Measurements from ENCODE around the gene KIAA0040.

The KIAA0040 gene

DNA sequence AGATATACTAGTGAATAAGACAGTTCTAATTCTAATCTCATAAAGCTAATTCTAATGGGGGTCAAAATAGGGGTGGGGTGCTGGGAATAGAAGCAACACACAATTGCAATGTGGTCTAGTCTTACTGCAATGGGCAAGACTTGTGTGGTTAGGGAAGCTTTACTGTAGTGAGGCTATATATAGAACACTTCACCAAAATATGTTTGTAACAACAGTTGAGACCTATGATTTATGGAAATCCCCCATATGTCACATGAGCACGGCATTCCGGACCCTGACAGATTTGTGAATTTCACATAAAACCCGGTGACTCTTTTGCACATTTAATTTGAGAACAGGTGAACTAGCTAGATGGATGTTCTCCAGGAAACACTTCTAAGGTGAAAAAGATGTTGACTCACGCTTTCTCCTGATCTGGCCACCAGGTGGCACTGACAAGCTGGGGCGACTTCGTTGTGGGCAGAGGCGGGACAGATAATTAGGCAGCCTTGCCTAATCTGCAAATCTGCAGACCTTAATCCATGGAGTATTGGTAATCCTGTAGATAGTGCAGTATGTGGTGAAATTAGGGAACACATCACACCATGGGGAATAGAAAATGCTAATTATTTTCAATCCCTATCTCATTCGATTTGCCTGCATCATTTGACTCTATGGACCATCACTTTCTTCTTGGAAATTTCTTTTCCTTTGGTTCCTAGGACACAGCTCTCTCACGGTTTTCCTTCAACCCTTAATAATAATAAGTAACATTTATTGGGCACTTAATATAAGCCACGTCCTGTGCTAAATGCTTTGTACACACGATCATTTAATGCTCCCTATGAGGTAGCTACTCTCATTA, 37.7 kb downstream of the KIAA0040 start:
- H3K27ac ChIP-seq (ENCODE audit: low read depth, low read length, severe bottlenecking), result no peak overlapping the region
- H3K9me3 ChIP-seq (ENCODE audit: control insufficient read depth, low read length), result no peaks in the 10 kb centered on the region
- H3K4me1 ChIP-seq (ENCODE audit: control insufficient read depth, insufficient read depth, low read length, poor library complexity, severe bottlenecking), result no peaks in the 10 kb centered on the region
- 1 to 17% methylated on average over 5 to 7 of the region's 11 CpGs for WGBS, 2 experiments (ENCODE audit: insufficient coverage in 2 of 2)
- peaks cover under 1% of the 10 kb centered on the region for H3K36me3 ChIP-seq (ENCODE audit: control insufficient read depth, insufficient read depth, low read length)
- no peak overlapping the region for H3K4me3 ChIP-seq (ENCODE audit: extremely low read depth, insufficient read depth, low read length, poor library complexity, severe bottlenecking)

DNA sequence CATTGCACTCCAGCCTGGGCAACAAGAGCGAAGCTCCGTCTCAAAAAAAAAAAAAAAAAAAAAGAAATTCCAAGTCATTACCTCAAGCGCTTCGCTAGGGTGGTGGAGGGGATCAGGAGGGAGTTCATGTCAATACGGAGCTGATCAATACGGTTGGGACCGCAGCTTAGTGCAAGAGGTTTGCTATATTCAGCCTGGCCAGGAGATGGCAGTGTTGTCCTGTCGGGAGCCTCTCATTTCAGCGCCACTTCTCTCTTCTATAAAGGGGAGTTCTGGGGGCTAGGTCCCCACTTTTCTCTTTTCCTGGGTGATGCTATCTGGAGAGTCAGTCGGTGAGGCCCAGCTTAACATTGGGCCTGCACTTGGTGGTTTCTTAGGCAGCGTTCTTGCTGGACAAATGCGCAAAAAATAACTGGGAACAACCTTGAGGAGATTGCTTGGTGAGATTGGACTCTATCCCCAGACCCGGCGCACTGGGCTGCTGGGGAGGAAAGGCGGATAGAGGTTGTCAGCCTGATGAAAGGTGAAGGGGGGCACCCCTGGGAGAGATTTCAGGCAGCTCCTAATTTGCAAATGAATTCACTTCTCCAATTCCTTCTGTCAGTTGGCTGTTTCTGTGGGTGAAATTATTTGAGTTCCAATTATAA, 40.4 kb downstream of the KIAA0040 start:
- no peaks in the 10 kb centered on the region for H3K9me3 ChIP-seq (ENCODE audit: control insufficient read depth, low read length)
- no peak overlapping the region for H3K27ac ChIP-seq (ENCODE audit: low read depth, low read length, severe bottlenecking)
- no peaks in the 10 kb centered on the region for H3K4me1 ChIP-seq (ENCODE audit: control insufficient read depth, insufficient read depth, low read length, poor library complexity, severe bottlenecking)
- no peaks in the 10 kb centered on the region for H3K36me3 ChIP-seq (ENCODE audit: control insufficient read depth, insufficient read depth, low read length)
- no peak overlapping the region for H3K4me3 ChIP-seq (ENCODE audit: extremely low read depth, insufficient read depth, low read length, poor library complexity, severe bottlenecking)
- WGBS, 2 experiments (ENCODE audit: insufficient coverage in 2 of 2), result 12 to 20% methylated on average over 5 to 12 of the region's 15 CpGs

DNA sequence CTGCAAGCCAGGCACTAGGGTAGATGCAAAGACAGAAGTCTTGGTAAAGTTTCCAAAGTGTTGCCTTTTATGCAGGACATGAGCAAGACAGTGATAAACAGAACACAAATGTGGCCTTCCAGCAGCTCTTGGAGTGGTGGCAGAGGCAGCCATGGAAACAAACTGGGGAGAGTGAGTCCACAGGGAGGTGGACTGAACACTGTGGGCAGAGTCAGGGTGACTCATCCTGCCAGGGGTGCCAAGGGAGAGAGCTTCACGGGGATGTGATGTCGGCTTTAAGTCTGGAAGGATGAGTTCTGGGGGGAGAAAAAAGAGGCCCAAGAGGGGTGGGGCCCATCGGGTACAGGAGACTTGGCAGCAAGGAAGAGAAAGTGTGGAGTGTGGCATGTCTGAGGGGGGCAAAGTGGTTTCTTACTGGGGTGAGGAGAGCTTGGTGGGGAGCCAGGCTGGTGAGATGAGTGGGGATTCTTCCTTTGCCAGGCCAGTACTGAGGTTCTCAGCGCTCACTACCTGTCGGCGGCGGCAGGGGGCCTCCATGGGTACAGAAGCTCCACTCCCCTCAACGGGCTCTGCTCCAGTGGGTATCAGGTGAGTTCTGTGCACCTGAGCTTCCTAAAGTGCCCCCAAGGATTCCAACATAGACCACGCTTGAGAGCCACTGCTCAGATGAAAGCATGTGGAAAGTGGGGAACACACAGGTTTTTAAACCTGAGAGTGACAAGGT, 41.8 kb downstream of the KIAA0040 start:
- H3K4me1 ChIP-seq (ENCODE audit: control insufficient read depth, insufficient read depth, low read length, poor library complexity, severe bottlenecking), result no peaks in the 10 kb centered on the region
- no peaks in the 10 kb centered on the region for H3K36me3 ChIP-seq (ENCODE audit: control insufficient read depth, insufficient read depth, low read length)
- no peak overlapping the region for H3K27ac ChIP-seq (ENCODE audit: low read depth, low read length, severe bottlenecking)
- no peak overlapping the region for H3K4me3 ChIP-seq (ENCODE audit: extremely low read depth, insufficient read depth, low read length, poor library complexity, severe bottlenecking)
- no peaks in the 10 kb centered on the region for H3K9me3 ChIP-seq (ENCODE audit: control insufficient read depth, low read length)
- WGBS, 2 experiments (ENCODE audit: insufficient coverage in 2 of 2), result 83 to 91% methylated on average over 8 to 9 of the region's 9 CpGs

- Histone ChIP-seq H3K4me1 (ENCODE audit: control insufficient read depth, insufficient read depth, low read length, poor library complexity, severe bottlenecking) (no peaks in the 10 kb centered on the region), H3K4me3 (ENCODE audit: extremely low read depth, insufficient read depth, low read length, poor library complexity, severe bottlenecking) (no peak overlapping the region), H3K36me3 (ENCODE audit: control insufficient read depth, insufficient read depth, low read length) (no peaks in the 10 kb centered on the region), H3K9me3 (ENCODE audit: control insufficient read depth, low read length) (no peaks in the 10 kb centered on the region), H3K27ac (ENCODE audit: low read depth, low read length, severe bottlenecking) (no peak overlapping the region)
- WGBS, 2 experiments (ENCODE audit: insufficient coverage in 2 of 2), result 87 to 88% methylated on average over 5 to 6 of the region's 7 CpGs
These were observed 44.5 kb downstream of the KIAA0040 start for GRCh38 chr1:175148068-175148467.

GRCh38 chr1:175147569-175147968, 45.0 kb downstream of the KIAA0040 start:
- Histone ChIP-seq H3K9me3 (ENCODE audit: control insufficient read depth, low read length) (no peaks in the 10 kb centered on the region), H3K36me3 (ENCODE audit: control insufficient read depth, insufficient read depth, low read length) (no peaks in the 10 kb centered on the region), H3K27ac (ENCODE audit: low read depth, low read length, severe bottlenecking) (no peak overlapping the region), H3K4me1 (ENCODE audit: control insufficient read depth, insufficient read depth, low read length, poor library complexity, severe bottlenecking) (no peaks in the 10 kb centered on the region), H3K4me3 (ENCODE audit: extremely low read depth, insufficient read depth, low read length, poor library complexity, severe bottlenecking) (no peak overlapping the region)
- whole genome bisulfite sequencing, 2 experiments (ENCODE audit: insufficient coverage in 2 of 2), result 85 to 100% methylated on average over 1 to 2 of the region's 5 CpGs

DNA sequence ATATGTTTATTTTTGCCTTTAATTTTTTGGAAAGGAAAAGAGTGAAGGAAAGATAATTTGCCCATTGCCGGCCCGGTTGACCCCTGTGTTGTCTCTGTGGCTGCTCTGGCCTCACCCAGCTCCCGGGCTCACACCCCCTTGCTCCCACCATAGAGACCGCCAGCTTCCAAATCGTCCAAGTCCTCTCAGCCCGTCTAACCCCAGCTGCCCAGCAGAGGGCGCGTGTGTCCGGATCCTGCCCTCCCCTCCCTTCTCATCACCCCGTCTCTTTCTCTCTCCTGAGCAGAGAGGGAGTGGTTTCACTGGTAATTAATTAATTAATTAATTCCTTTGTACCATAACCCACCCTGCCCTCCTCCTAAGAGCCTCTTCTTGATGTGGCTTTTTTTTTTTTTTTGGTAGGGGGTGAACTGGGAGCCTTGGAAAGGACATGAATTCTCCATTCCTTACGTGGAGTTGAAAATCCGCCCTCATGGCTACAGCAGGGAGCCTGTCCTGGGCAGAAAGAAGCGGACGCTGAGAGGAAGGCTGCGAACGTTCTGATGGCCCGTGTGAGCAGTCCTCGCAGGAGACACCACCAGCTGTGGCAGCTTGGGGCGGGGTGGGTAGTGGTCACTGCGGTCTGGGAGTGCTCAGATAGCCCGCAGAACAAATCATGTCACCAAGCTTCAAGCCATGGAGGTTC, 45.9 kb downstream of the KIAA0040 start:
- Histone ChIP-seq H3K36me3 (ENCODE audit: control insufficient read depth, insufficient read depth, low read length) (no peaks in the 10 kb centered on the region), H3K27ac (ENCODE audit: low read depth, low read length, severe bottlenecking) (no peak overlapping the region), H3K4me3 (ENCODE audit: extremely low read depth, insufficient read depth, low read length, poor library complexity, severe bottlenecking) (no peak overlapping the region), H3K9me3 (ENCODE audit: control insufficient read depth, low read length) (no peaks in the 10 kb centered on the region), H3K4me1 (ENCODE audit: control insufficient read depth, insufficient read depth, low read length, poor library complexity, severe bottlenecking) (no peaks in the 10 kb centered on the region)
- WGBS, 2 experiments (ENCODE audit: insufficient coverage in 2 of 2), result 43 to 51% methylated on average over 9 to 14 of the region's 21 CpGs

DNA sequence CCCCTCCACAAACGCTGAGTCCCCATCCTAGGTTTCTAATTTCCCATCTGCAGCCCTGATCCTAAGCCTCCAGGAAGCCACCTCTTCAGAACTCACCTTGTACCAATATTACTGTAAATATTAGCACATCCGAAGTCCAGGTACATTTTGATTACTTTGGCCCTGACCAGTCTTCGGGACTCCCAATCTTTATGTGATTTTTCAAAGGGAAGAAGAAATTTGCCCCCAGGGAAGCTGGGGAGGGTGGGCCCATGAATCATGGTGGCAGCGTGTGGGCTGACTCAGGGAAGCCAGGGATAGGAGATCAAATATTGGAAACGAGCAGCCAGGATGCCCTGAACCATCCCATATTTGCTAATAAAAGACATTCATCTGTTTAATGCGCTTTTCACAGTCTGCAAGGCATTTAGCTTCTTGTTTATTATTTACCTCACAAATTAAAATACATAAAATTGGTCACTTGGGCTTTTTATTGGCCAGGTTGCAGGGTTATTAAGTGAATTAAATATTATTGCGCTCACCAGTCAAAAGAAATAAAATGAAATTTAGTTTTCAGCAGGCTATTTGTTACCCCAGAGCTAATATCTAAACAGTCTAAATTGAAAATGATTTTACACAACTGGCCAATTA, 46.6 kb downstream of the KIAA0040 start:
- Histone ChIP-seq H3K27ac (ENCODE audit: low read depth, low read length, severe bottlenecking) (no peak overlapping the region), H3K36me3 (ENCODE audit: control insufficient read depth, insufficient read depth, low read length) (no peaks in the 10 kb centered on the region), H3K4me1 (ENCODE audit: control insufficient read depth, insufficient read depth, low read length, poor library complexity, severe bottlenecking) (no peaks in the 10 kb centered on the region), H3K4me3 (ENCODE audit: extremely low read depth, insufficient read depth, low read length, poor library complexity, severe bottlenecking) (no peak overlapping the region), H3K9me3 (ENCODE audit: control insufficient read depth, low read length) (no peaks in the 10 kb centered on the region)
- WGBS, 2 experiments (ENCODE audit: insufficient coverage in 2 of 2), result 61 to 70% methylated on average over 2 to 4 of the region's 7 CpGs

DNA sequence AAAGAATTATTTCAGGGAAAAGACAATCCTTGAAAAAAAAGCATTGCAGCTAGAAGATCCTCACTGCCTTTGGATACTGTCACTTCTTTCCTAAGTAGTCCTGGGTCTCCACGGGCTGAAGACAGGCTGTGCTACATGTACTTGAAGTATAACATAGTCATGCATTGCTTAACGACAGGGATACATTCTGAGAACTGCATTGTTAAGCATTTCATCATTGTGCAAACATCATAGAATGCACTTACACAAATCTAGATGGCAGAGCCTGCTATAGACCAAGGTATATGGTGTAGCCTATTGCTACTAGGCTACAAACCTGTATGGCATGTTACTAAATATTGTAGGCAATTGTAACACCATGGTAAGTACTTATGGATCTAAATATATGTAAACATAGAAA, 54.0 kb downstream of the KIAA0040 start:
- WGBS, 2 experiments (ENCODE audit: insufficient coverage in 2 of 2), result 92% methylated on average over 1 of the region's 2 CpGs; no CpG with 5 or more reads in 1 of the 2 experiments
- Histone ChIP-seq H3K36me3 (ENCODE audit: control insufficient read depth, insufficient read depth, low read length) (no peaks in the 10 kb centered on the region), H3K4me1 (ENCODE audit: control insufficient read depth, insufficient read depth, low read length, poor library complexity, severe bottlenecking) (no peaks in the 10 kb centered on the region), H3K9me3 (ENCODE audit: control insufficient read depth, low read length) (no peaks in the 10 kb centered on the region), H3K4me3 (ENCODE audit: extremely low read depth, insufficient read depth, low read length, poor library complexity, severe bottlenecking) (no peak overlapping the region), H3K27ac (ENCODE audit: low read depth, low read length, severe bottlenecking) (no peak overlapping the region)

DNA sequence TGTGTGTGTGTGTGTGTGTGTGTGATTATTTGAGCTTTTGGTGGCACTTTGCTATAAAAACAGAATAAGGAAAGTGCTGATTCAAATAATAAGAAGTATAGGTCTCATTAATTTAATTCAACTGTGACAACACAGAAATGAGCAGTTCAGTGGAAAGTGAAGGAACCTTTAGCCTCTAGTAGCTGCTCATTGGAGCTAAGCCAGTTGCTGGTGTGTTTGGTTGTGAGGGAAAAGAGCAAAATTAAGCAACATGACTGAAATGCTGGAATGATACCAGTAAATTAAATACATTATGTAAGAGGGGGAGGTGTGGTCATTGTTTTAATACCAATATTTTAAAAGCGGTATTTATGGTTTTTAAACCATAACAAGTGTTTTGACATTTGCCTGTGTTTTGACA, 55.2 kb downstream of the KIAA0040 start:
- Histone ChIP-seq H3K27ac (ENCODE audit: low read depth, low read length, severe bottlenecking) (no peak overlapping the region), H3K36me3 (ENCODE audit: control insufficient read depth, insufficient read depth, low read length) (no peaks in the 10 kb centered on the region), H3K4me1 (ENCODE audit: control insufficient read depth, insufficient read depth, low read length, poor library complexity, severe bottlenecking) (peaks cover 4% of the 10 kb centered on the region), H3K9me3 (ENCODE audit: control insufficient read depth, low read length) (no peaks in the 10 kb centered on the region), H3K4me3 (ENCODE audit: extremely low read depth, insufficient read depth, low read length, poor library complexity, severe bottlenecking) (no peak overlapping the region)
- WGBS, 2 experiments (ENCODE audit: insufficient coverage in 2 of 2), result 88% methylated on average over 1 of the region's 1 CpG; no CpG with 5 or more reads in 1 of the 2 experiments

GRCh38 chr1:175136246-175136645, 56.3 kb downstream of the KIAA0040 start:
- Histone ChIP-seq H3K4me3 (ENCODE audit: extremely low read depth, insufficient read depth, low read length, poor library complexity, severe bottlenecking) (no peak overlapping the region), H3K4me1 (ENCODE audit: control insufficient read depth, insufficient read depth, low read length, poor library complexity, severe bottlenecking) (peaks cover 9% of the 10 kb centered on the region), H3K27ac (ENCODE audit: low read depth, low read length, severe bottlenecking) (no peak overlapping the region), H3K36me3 (ENCODE audit: control insufficient read depth, insufficient read depth, low read length) (no peaks in the 10 kb centered on the region), H3K9me3 (ENCODE audit: control insufficient read depth, low read length) (no peaks in the 10 kb centered on the region)
- 75 to 84% methylated on average over 1 to 3 of the region's 3 CpGs for WGBS, 2 experiments (ENCODE audit: insufficient coverage in 2 of 2)

All from mesodermal cell (in vitro differentiated cells).